ENCODE data around the gene SLC39A11. TPM values are rescaled to one million over a fixed set of nuclear protein-coding genes. Genes with fewer than 3 reads are reported as not detected.

Gene SLC39A11
- total RNA-seq, 1 donor from 2014 or later = 4.9 TPM

- no peaks in the 10 kb centered on the region for H3K27me3 ChIP-seq
- DNase-seq (ENCODE audit: low spot score in 2 of 2) = no peak
- H3K4me1 ChIP-seq = no peaks in the 10 kb centered on the region
- no peak for TF ChIP-seq CTCF (IDR thresholded peaks at IDR 0.05)
- no peaks in the 10 kb centered on the region for H3K9me3 ChIP-seq
- H3K36me3 ChIP-seq = no peaks in the 10 kb centered on the region
- H3K27ac ChIP-seq = no peak overlapping the region
- no peak overlapping the region for H3K4me3 ChIP-seq
- intact Hi-C loops (cut with DNase I) = no loop called here
These were observed 478.0 kb downstream of the SLC39A11 start for GRCh38 chr17:72614476-72614870.

DNA sequence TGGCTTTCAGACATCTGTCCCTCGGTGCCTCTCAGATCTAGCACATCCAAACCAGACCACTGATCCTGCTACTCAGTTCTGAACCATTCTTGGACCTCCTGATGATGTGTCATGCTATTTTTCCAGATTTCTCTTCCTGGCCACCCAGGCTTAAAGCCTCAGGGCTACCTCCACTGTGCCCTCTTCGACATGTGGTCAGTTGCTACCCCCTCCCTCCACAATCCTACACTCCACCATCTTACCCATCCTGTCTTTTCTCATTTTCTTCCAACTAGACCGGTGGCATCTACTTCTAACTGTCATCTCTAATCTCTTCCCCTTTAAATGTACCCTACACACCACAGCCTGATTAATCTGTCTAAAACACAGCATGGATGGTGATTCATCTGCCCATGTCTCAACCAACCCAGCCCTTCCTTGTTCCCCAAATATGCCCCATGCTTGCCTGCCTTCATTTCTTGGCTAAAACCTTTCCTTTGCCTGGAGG lies 478.6 kb downstream of the SLC39A11 start:
- DNase-seq (ENCODE audit: low spot score in 2 of 2) = no peak
- no peak for TF ChIP-seq CTCF (IDR thresholded peaks at IDR 0.05)
- Histone ChIP-seq H3K4me3 (no peak overlapping the region), H3K4me1 (no peaks in the 10 kb centered on the region), H3K27me3 (no peaks in the 10 kb centered on the region), H3K9me3 (no peaks in the 10 kb centered on the region), H3K36me3 (no peaks in the 10 kb centered on the region), H3K27ac (no peak overlapping the region)
- intact Hi-C loops (cut with DNase I) = no loop called here

DNA sequence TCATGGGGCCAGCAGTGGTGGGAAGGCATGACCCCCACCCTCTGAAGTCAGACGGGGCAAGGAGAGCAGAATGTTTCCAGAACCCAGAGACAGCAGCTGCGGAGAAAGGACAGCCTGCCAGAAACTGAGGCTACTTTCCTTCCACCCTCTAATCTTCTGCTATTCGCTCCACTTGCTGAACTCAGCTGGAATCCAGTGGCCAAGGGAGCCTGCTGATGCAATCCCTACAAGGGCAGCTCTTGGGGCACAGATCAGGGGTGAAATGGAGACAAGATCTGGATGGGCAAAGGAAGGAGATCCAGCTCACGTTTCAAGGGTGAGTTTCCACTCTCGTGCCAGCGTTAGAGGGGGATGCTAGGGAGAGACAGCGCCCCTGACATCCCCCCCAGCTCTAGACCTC lies 479.1 kb downstream of the SLC39A11 start:
- Histone ChIP-seq H3K27me3 (no peaks in the 10 kb centered on the region), H3K9me3 (no peaks in the 10 kb centered on the region), H3K4me3 (no peak overlapping the region), H3K36me3 (no peaks in the 10 kb centered on the region), H3K27ac (no peak overlapping the region), H3K4me1 (no peaks in the 10 kb centered on the region)
- DNase-seq (ENCODE audit: low spot score in 2 of 2) = no peak
- intact Hi-C loops (cut with DNase I) = no loop called here
- no peak for TF ChIP-seq CTCF (IDR thresholded peaks at IDR 0.05)

DNA sequence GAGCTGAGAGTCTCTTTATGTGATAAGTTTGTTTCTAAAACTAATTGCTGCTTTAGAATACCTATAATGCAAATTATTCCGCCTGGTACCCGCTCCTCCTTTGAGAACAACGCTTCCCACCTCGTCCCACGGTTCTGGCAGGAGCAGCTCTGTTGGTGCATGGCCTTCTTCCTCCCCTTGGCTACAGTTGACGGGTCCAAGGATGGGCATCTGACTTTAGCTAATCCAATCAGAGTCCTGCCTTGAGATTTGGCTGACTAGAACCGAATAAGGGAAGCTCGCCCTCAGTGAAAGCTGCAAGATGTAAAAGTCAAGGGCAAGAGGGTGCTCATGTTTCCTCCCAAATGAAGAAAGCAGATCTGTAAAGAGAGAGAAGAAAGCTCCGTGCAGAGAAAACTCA lies 481.3 kb downstream of the SLC39A11 start:
- no peaks in the 10 kb centered on the region for H3K9me3 ChIP-seq
- no peak for TF ChIP-seq CTCF (IDR thresholded peaks at IDR 0.05)
- H3K36me3 ChIP-seq = no peaks in the 10 kb centered on the region
- no peaks in the 10 kb centered on the region for H3K4me1 ChIP-seq
- no peak overlapping the region for H3K27ac ChIP-seq
- DNase-seq (ENCODE audit: low spot score in 2 of 2) = no peak
- H3K4me3 ChIP-seq = no peak overlapping the region
- intact Hi-C loops (cut with DNase I) = no loop called here
- H3K27me3 ChIP-seq = no peaks in the 10 kb centered on the region

DNA sequence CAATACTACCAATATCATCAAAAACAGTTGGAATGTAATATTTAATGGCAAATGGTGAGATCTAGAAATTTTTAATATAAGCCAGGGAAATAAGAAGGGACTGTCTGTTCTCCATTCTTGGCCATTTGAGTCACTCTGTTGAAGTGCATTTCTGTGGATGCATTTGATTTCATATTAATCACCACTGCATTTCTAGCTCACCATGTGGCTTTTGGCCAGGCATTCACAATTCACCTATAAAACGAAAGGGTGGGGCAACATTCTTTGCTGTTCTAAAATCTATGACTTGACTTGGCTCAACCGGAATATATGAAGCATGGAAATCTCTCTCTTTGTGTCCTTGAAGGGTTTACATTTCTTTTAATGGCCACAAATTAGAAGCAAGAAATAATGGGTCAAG lies 483.0 kb downstream of the SLC39A11 start:
- DNase-seq (ENCODE audit: low spot score in 2 of 2) = no peak
- intact Hi-C loops (cut with DNase I) = no loop called here
- TF ChIP-seq CTCF (IDR thresholded peaks at IDR 0.05) = no peak
- no peak overlapping the region for H3K4me3 ChIP-seq
- no peaks in the 10 kb centered on the region for H3K4me1 ChIP-seq
- H3K27ac ChIP-seq = no peak overlapping the region
- no peaks in the 10 kb centered on the region for H3K36me3 ChIP-seq
- no peaks in the 10 kb centered on the region for H3K9me3 ChIP-seq
- no peaks in the 10 kb centered on the region for H3K27me3 ChIP-seq

GRCh38 chr17:72608436-72608835 lies 484.1 kb downstream of the SLC39A11 start:
- Histone ChIP-seq H3K36me3 (no peaks in the 10 kb centered on the region), H3K27me3 (no peaks in the 10 kb centered on the region), H3K27ac (no peak overlapping the region), H3K4me1 (no peaks in the 10 kb centered on the region), H3K9me3 (no peaks in the 10 kb centered on the region), H3K4me3 (no peak overlapping the region)
- intact Hi-C loops (cut with DNase I) = no loop called here
- DNase-seq (ENCODE audit: low spot score in 2 of 2) = no peak
- TF ChIP-seq CTCF (IDR thresholded peaks at IDR 0.05) = no peak
